ENCODE data around the gene CDC42BPG.

DNA sequence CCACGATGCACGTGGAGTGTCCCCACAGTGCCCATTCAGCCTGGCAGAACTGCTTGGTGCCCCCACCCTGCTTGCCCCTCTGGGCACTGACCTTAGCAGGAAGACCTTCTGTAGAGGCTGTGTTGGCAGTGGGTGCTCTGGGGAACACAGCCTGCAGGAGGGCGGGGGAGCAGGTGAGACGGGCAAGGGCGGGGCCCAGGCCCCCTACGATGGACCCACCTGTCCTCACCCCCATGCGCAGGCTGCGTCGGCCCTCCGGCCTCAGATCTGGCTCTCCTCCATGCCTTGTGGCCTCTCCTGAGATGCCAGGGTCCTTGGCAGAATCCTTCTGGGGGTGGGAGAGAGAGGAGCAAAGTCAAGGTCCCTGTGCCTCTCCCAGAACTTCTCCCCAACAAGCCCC is 10.9 kb downstream of the CDC42BPG start:
- TF ChIP-seq, protein P1, sequence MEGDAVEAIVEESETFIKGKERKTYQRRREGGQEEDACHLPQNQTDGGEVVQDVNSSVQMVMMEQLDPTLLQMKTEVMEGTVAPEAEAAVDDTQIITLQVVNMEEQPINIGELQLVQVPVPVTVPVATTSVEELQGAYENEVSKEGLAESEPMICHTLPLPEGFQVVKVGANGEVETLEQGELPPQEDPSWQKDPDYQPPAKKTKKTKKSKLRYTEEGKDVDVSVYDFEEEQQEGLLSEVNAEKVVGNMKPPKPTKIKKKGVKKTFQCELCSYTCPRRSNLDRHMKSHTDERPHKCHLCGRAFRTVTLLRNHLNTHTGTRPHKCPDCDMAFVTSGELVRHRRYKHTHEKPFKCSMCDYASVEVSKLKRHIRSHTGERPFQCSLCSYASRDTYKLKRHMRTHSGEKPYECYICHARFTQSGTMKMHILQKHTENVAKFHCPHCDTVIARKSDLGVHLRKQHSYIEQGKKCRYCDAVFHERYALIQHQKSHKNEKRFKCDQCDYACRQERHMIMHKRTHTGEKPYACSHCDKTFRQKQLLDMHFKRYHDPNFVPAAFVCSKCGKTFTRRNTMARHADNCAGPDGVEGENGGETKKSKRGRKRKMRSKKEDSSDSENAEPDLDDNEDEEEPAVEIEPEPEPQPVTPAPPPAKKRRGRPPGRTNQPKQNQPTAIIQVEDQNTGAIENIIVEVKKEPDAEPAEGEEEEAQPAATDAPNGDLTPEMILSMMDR (IDR thresholded peaks at IDR 0.05): no peak
- no peak for TF ChIP-seq POLR2A (IDR thresholded peaks at IDR 0.05)

Data from body of pancreas (tissue), 4 donors.